ENCODE measurements around the gene RAMP1. TPM values are rescaled to one million over a fixed set of nuclear protein-coding genes. Genes with fewer than 3 reads are reported as not detected.

The RAMP1 gene
- total RNA-seq, 2 experiments from 2014 or later = 1.0 to 1.4 TPM

- no peak for ATAC-seq
- peaks cover 4% of the 10 kb centered on the region for H3K4me1 Mint-ChIP-seq (ENCODE audit: low read depth)
- DNase-seq = no peak
- no peak for TF ChIP-seq CTCF (IDR thresholded peaks at IDR 0.05)
- POLR2A ChIA-PET = no interaction called here
- intact Hi-C loops (cut with micrococcal nuclease) = no loop called here
- no peaks in the 10 kb centered on the region for H3K27me3 Mint-ChIP-seq
- no peak overlapping the region for H3K27ac Mint-ChIP-seq
- CTCF ChIA-PET = no interaction called here
- H3K4me3 Mint-ChIP-seq = no peak overlapping the region
- H3K9me3 Mint-ChIP-seq = no peaks in the 10 kb centered on the region
- no peaks in the 10 kb centered on the region for H3K36me3 Mint-ChIP-seq (ENCODE audit: low read depth)
Observed at GRCh38 chr2:237878321-237879057, 19.1 kb downstream of the RAMP1 start.

- ATAC-seq = no peak
- no peak for TF ChIP-seq CTCF (IDR thresholded peaks at IDR 0.05)
- H3K4me3 Mint-ChIP-seq = no peak overlapping the region
- H3K9me3 Mint-ChIP-seq = no peaks in the 10 kb centered on the region
- H3K4me1 Mint-ChIP-seq (ENCODE audit: low read depth) = no peaks in the 10 kb centered on the region
- H3K36me3 Mint-ChIP-seq (ENCODE audit: low read depth) = no peaks in the 10 kb centered on the region
- no peak overlapping the region for H3K27ac Mint-ChIP-seq
- ChIA-PET CTCF (no interaction called here), POLR2A (no interaction called here)
- H3K27me3 Mint-ChIP-seq = no peaks in the 10 kb centered on the region
- intact Hi-C loops (cut with micrococcal nuclease) = no loop called here
- no peak for DNase-seq
Observed at GRCh38 chr2:237879058-237879430, 19.6 kb downstream of the RAMP1 start.

- ATAC-seq = no peak
- no peaks in the 10 kb centered on the region for H3K36me3 Mint-ChIP-seq (ENCODE audit: low read depth)
- no peaks in the 10 kb centered on the region for H3K9me3 Mint-ChIP-seq
- no peak for DNase-seq
- TF ChIP-seq CTCF (IDR thresholded peaks at IDR 0.05) = no peak
- POLR2A ChIA-PET = no interaction called here
- CTCF ChIA-PET = no interaction called here
- no peaks in the 10 kb centered on the region for H3K4me1 Mint-ChIP-seq (ENCODE audit: low read depth)
- intact Hi-C loops (cut with micrococcal nuclease) = no loop called here
- H3K27me3 Mint-ChIP-seq = no peaks in the 10 kb centered on the region
- no peak overlapping the region for H3K4me3 Mint-ChIP-seq
- H3K27ac Mint-ChIP-seq = no peak overlapping the region
Observed at GRCh38 chr2:237879991-237880560, 20.7 kb downstream of the RAMP1 start.

- Mint-ChIP-seq H3K36me3 (ENCODE audit: low read depth) (no peaks in the 10 kb centered on the region), H3K4me1 (ENCODE audit: low read depth) (no peaks in the 10 kb centered on the region), H3K9me3 (no peaks in the 10 kb centered on the region), H3K27ac (no peak overlapping the region), H3K4me3 (no peak overlapping the region), H3K27me3 (no peaks in the 10 kb centered on the region)
- intact Hi-C loops (cut with micrococcal nuclease) = no loop called here
- no peak for TF ChIP-seq CTCF (IDR thresholded peaks at IDR 0.05)
- CTCF ChIA-PET = no interaction called here
- DNase-seq = no peak
- POLR2A ChIA-PET = interaction anchor here (0.6 kb wide), 1 partner anchor 256 kb away, joined by 3 read pairs; no protein-coding TSS in a partner anchor
- ATAC-seq = no peak
Observed at GRCh38 chr2:237882510-237883481, 23.4 kb downstream of the RAMP1 start.
